GM21723 (cell line): ENCODE data around the gene SLC2A5.
"Not testable (repeated sequence)": the region's sequence is repeated elsewhere in the genome, so short reads cannot be mapped to it uniquely, and the experiment has no call there.

ENCODE experiments used
- ATAC-seq: cut with Tn5 transposase; IDR thresholded peaks from one replicate; pipeline ENCODE4 v1.9.1; 2021; ENCODE audit warnings: mild to moderate bottlenecking, moderate library complexity; ENCODE audit not compliant: unreplicated experiment

Gene SLC2A5

GRCh38 chr1:9037476-9038337 is 31.7 kb downstream of the SLC2A5 start:
- ATAC-seq: no peak

GRCh38 chr1:9035226-9035625 is 34.2 kb downstream of the SLC2A5 start:
- ATAC-seq: no peak

- ATAC-seq: no peak
Measured at GRCh38 chr1:9033363-9033762, 36.1 kb downstream of the SLC2A5 start.

- no peak for ATAC-seq
Measured at GRCh38 chr1:9031484-9032259, 37.8 kb downstream of the SLC2A5 start.

GRCh38 chr1:9031077-9031476 is 38.4 kb downstream of the SLC2A5 start:
- ATAC-seq: not testable (repeated sequence)

- ATAC-seq: no peak
Measured at GRCh38 chr1:9028921-9029705, 40.3 kb downstream of the SLC2A5 start.

GRCh38 chr1:9027307-9027706 is 42.1 kb downstream of the SLC2A5 start:
- ATAC-seq: no peak

GRCh38 chr1:9025449-9025848 is 44.0 kb downstream of the SLC2A5 start:
- no peak for ATAC-seq

- no peak for ATAC-seq
Measured at GRCh38 chr1:9024837-9025236, 44.6 kb downstream of the SLC2A5 start.

GRCh38 chr1:9022773-9023172 is 46.7 kb downstream of the SLC2A5 start:
- no peak for ATAC-seq

- not testable (repeated sequence) for ATAC-seq
Measured at GRCh38 chr1:9022026-9022738, 47.3 kb downstream of the SLC2A5 start.

- no peak for ATAC-seq
Measured at GRCh38 chr1:9020305-9020704, 49.1 kb downstream of the SLC2A5 start.

- ATAC-seq: no peak
Measured at GRCh38 chr1:9019896-9020295, 49.5 kb downstream of the SLC2A5 start.

- no peak for ATAC-seq
Measured at GRCh38 chr1:9018333-9018732, 51.1 kb downstream of the SLC2A5 start.

- no peak for ATAC-seq
Measured at GRCh38 chr1:9016455-9016854, 53.0 kb downstream of the SLC2A5 start.

GRCh38 chr1:9014475-9015375 is 54.7 kb downstream of the SLC2A5 start:
- ATAC-seq: no peak

- ATAC-seq: no peak
Measured at GRCh38 chr1:9013819-9014218, 55.6 kb downstream of the SLC2A5 start.

GRCh38 chr1:9010781-9011323 is 58.6 kb downstream of the SLC2A5 start:
- no peak for ATAC-seq
